ENCODE results near the gene MANBA.

The MANBA gene

DNA sequence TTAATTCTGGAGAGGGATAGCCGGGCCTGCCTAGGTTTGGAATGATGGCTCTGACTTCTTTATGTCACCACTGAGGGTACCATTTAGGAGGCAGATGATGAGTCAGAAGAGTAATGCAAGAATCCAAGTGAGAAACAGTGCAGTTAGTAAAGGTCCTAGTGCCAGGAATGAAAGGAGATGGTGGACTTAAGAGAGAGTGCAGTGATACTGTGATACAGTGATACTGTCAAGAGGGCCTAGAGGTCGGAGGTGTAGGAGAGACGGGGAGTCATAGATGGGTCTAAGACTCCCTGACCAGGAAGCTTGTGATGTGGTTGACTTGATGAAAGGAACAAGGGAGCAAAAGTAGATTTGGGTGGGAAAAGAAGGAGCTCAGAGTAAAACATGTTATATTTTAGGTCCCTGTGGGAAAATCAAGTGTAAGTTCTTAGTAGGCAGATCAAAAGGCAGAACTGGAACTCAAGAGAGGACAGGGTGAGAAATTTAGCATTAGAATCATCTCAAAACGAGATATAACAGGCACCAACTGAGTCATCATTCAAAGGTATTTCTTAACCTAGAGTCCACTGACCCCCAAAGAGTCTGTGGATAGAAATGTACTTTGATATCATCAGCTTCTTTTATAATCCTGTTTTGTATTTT is 174.6 kb downstream of the MANBA start:
- no peak for DNase-seq

DNA sequence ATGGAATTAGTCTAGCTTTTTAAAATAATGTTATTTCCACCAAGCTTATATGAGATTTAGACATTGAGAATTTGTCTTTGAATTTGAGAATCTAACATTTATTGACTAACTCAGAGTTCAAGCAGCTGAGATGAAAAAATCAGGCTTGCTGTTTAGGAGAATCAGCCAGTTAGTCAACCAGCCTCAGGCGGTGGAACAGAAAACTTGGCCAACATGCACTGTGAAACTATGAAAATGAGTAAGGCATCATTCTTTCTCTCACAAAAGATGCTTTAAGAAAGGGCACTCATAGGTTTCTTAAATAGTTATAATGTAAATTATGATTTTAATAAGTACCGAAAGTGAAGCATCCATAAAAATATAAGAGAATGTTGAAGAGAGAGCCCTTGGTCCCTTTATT is 175.4 kb downstream of the MANBA start:
- DNase-seq = no peak

DNA sequence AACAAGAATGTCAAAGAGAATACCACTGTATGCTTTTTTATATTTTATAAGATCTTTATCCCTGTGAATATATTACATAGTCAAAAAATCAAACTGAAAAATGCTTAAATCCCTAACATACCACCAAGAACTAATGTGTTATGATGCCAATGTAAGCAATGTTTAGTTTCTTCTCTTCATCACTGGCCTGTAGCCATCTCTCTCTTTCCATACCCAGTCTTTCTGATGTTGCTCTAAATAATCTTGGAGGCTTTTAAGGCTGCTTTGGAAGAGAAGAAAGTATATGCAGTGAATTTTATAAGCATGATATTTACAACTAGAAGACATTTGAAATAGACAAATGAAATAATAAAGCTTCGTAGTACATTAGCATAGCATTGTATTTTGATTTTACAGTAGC is 176.7 kb downstream of the MANBA start:
- DNase-seq = no peak

All from NCI-H226 (cell line).